GM21737 (cell line): ENCODE results near the gene PSMB7.

ENCODE experiments used
- ATAC-seq: cut with Tn5 transposase; IDR thresholded peaks from one replicate; pipeline ENCODE4 v1.9.1; 2021; ENCODE audit warnings: mild to moderate bottlenecking, moderate library complexity; ENCODE audit not compliant: unreplicated experiment

The PSMB7 gene

DNA sequence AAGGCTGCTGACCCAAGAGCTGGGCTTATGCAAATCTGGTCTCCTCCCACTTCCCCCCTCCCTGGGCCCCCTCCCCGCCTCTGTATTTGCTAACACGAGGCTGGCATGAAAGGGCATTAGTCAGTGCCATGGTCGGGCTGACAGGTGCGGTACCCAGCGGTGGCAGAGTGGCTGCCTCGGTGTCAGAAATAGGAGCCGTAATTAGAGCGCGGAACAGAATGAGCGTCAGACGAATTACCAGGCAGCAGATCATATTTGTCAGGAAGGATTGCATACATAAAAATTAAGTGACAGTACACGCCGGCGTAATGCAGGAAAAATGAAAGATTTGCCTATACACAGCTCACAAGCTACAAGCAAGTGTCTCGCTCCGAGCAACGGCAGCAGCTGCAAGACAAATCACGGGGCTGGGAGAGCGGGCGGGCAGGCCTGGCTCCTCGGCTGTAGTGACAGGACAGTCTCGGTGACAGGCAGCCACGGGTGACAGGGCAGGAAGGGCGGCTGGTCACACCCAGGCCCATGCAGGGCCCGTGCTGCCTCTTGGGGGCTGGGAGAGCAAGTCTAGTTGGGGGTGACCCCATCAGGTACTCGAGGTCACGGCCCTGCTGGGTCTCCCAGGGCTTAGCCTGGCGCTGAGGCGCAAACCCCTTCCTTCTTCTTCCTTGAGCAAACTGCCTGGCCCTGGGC is 85.1 kb downstream of the PSMB7 start:
- ATAC-seq, result no peak

DNA sequence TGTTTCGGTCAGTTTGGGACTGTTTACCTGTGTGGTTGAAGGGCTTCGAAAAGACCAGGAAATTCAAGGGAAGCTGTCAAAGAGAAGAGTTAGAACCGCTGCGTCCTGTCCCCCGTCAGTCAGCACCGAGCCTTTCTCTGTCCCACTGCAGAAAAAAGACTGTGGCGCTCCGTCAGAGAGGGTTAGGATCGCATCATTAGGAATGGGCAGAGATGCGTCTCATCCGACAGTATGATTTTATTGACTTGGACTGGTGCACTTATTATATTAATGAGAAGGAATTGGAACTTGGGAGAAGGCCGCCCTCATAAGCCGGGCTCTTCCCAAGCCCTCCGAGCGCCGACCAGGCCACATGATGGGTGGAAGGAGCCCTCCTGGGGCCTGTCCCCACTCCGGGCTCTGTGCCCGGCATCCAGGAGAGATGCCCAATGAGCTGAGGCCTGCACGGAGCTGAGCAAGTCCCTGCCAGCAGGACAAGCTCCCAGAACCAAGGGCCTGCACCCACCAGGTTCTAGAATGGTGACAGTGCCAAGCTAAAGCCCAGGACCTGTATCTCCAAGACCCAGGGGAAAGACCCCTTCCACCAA is 85.9 kb downstream of the PSMB7 start:
- no peak for ATAC-seq

DNA sequence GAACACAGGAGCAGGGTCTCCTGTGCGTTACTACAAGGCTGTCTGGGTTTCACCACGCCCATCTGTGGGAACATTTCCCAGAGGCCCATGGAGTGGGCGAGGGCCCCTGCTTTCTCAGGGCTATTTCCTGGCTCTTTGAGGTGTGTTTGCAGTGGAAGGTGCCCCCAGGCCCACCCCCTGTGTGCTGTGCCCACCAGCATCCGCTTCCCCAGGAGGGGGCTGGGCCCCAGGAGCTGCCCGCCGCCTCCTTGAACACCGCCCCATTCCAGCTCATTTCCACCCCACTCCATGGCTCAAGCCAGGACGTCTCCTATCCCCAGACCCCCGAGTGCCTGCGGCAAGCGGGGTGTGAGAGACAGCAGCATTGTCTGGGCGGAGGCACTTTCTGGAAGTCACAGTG is 87.0 kb downstream of the PSMB7 start:
- ATAC-seq, result no peak

DNA sequence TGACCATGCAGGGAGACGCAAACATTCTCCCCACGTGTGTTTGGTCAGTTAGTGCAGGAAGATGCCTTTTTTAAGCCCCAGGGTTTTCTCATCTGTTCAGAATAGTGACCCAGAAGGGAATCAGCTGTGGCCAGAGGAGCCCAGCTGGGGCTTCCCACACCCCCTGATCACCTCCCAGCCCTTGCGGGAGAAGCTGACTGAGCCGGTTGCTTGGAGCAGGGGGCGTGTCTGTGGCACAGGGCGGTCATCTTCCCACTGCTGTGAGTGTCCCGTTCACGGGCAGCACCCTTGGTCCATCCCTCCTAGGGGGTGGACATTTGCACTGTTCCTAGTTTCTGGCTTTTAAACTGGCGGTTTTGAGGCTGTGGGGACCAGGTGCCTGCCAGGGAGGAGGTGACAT is 87.8 kb downstream of the PSMB7 start:
- no peak for ATAC-seq

DNA sequence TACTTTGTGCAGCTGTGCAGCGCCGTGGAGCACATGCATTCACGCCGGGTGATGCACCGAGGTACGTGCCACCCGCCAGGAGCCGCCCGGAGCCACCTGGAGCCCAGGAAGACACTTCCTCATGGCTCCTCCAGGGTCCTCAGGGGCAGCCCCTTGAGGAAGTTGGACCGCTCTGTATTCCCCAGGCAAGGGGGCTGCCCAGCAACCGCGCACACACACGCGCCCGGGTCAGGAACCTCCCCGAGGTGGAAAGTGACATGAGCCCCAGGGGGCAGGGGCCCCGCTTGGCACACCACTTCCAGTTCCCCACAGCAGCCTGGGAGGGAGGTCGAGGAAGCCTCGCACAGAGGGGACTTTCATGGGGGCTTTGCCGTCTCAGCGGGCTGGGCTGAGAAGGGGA is 88.9 kb downstream of the PSMB7 start:
- ATAC-seq, result no peak

DNA sequence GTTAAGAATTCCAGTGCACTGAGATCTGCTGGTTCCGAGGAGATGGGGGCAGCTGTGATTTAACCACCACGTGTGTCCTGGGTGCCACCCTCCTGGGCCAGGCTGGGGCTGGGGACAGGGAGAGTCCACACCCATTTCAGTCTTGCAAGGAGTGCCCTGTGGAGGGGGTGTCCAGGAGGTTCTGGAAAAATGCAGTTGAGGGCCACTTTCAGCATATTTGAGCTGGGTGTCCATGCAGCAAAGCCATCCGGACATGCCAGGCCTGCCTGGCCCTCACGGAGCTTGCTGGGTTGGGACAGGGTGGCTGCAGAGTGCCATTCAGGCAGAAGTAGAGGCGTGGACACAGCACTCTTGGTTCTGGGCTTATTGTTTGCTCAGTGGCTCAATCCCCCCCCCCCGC is 89.4 kb downstream of the PSMB7 start:
- ATAC-seq, result no peak

DNA sequence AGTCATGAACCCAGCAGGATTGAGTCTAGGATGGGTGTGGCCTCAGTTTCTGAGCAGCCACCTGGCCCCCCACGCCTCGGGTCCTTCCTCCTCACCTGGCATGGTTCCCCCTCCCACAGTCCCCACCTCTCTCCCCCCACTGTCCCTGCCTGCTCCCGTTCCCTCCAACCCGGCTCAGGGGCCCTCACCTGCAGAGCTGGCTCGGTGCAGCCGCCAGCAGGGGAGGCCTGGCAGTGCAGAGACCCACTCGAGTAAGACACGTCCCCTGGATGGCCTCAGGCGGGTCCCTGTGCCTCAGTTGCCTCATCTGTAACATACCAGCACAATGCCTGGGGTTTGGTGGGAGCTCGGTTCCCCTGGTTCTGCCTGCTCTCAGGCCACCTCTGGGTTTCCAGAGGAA is 91.3 kb downstream of the PSMB7 start:
- ATAC-seq, result no peak

DNA sequence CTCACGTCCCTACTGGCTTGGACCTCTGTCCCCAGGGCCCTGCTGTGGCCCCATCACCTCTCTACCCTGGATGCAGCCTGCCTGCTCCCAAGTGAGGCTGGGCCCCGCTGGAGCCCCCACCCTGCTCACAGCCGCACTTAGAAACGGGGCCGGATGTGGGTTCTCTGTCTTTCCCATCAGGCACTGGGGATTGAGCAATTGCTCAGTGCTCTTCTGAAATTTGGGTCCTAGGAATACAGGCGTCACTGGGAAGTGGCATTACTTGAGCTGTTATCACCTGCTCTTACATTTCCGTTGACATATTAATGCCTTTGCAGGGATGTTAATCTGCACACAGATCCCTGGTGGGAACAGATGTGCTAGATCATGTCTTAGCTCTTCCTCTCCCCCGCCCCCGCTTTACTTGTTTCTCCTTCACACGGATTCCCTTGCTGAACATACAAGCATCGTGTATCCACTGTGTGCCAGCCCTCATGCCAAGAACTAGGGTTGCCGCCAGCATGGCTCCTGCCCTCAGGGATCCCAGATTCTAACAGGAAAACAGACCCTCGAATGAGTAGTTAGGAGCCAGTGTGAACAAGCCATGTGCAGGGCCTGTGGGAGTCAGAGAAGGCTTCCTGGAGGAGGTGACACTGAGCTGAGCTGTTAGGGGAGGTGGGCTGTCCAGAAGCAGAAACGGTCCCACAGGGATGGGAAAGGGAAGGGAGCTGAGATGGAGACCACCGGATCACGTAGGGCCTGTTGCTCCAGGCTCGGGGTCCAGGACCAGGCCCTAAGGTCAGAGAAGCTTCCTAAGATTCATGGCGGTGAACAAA is 92.4 kb downstream of the PSMB7 start:
- no peak for ATAC-seq

DNA sequence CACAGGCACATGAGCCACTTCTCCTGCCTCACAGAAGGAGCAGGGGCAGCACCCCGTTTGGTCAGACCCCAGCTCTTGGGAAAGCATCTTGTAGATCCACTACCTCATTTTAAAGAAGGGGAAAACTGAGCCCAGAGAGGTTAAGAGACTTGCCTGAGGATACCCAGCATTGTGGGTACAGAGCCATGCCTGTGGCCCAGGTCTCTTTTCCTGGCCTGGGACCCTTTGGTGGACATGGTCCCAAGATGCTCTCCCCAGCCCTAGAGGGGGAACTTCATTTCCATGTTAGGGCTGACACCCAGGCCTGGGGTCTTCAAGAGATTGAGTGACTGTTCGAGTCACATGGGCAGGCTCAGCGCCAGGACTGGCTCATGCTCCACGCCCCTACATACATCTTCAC is 93.3 kb downstream of the PSMB7 start:
- no peak for ATAC-seq

DNA sequence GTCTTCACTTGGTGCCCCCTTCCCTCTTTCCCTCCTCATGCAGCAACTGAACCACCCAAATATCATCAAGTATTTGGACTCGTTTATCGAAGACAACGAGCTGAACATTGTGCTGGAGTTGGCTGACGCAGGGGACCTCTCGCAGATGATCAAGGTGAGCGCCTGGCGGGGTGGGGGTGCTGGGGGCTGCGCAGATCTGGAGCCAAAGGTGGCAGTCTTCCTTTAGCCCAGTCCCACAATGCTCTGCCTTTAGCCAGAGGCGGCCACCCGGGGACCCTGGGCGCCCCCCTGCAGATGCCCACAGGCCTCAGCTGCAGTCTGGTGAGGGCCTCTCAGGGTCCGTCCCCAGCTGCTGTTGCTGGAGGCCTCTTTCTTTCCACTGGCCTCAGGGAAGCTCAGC is 93.8 kb downstream of the PSMB7 start:
- no peak for ATAC-seq

DNA sequence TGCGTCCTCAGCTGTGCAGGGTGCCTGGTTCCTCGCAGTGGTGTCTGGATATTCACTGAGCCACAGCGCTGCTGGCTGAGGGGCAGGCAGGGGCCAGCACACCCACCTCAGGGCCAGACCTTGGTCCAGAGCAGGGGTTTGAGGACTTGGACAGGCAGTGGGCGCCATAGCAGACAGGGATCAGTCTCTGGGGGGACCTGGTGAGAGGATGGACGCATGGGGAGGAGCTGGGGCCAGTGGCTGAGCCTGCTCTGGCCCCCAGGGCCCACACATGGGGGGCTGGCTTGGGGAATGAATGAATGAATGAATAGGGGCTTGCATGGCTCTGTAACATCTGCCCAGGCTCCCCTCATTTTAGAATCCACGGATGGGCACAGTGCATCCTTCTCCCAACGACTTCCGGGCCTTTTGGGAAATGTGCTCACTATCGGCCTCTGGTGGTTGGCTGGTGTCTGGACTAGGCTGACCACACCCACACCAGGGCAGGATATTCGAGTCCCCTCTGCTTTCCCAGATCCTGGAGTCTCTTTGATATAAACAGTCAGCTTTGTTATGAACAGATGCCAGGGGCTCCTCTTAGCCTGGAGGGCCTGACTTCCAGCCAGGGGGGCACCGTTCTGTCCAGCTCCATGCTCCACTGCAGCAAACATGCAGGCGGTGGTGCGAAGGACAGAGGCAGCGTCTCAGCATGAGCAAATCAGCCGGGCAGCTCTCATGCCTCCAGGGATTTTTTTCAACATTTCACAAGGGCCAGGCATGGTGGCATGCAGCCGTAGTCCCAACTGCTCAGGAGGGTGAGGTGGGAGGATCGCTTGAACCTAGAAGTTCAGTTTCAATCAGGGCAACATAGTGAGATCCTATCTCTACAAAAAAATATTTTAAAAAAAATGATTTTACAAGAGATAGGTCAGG is 94.9 kb downstream of the PSMB7 start:
- ATAC-seq, result no peak

DNA sequence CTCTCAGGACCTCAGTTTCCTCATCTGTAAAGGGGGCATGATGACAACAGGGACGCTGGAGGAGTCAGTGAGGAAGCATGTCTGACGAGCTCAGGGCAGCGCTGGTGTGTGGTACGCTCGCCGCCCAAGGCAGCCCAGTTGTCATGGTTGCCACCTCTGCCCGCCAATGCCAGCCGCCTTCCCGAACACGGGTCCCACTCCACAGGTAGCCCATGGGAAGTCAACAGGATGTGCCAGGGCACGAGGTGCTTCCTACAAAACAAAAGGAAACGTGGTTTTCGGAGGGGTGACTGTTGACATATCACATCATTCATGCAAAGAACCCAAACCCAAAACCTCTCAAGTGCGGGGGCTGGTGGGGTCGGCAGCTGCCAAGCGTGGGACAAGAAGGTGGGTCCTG is 99.4 kb downstream of the PSMB7 start:
- no peak for ATAC-seq

DNA sequence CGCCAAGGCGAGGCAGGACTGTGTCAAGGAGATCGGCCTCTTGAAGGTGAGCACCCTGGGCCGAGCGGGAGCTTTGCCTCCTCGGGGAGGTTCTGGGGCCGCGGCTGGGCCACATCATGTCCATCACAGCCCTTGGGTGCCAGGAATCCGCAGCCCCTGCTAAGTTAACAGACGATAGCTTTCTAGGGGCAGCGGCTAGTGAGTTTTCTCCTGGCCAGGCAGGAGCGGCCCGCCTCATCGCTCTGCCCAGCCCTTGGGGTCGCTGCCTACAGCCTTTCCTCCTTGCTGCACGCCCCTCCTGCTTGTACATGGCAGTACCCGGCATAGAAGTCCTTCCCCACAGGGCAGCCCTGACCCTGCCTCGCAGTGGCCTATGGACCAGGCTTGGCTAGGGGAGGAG is 101.3 kb downstream of the PSMB7 start:
- ATAC-seq, result no peak

DNA sequence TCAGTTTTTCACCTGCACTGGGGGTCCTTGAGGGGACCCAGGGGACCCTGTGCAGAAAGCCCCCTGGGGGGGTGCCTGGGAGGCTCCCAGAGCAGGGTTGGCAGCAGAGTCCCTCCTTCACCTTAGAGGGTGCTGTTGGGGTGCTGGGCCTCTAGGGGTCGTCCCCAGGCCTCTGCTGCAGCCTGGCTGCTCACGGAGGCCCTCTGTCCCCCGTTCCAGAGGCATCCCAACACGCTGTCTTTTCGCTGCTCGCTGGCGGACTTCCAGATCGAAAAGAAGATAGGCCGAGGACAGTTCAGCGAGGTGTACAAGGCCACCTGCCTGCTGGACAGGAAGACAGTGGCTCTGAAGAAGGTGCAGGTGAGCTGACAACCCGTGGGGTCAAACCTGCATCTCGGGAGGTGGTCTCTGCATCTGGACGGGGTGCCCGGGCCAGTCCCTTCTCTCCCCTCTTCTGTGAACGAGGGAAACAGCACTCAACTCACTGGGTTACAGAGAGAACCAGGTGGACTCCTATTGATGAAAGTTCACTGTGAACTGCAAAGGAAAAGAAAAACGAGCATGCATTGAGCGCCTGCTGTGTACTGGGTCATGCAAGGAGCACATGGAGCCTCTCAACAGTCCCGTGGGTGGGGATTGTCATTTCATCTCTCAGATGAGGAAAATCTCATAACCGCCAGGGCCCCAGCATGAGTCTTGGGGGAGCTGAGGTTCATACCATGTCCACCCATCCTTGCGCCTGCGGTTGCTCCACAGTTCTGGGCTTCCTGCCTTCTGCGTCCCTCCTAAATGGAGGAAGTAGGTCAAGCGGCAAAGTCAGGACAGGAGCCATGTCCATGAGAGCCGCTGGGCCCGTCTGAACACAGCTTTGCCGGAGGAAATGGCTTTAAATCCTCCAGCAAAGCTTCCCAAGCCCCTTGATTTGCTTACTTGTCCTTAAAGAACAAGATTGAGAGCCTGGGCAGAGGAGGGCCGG is 102.7 kb downstream of the PSMB7 start:
- ATAC-seq, result no peak

DNA sequence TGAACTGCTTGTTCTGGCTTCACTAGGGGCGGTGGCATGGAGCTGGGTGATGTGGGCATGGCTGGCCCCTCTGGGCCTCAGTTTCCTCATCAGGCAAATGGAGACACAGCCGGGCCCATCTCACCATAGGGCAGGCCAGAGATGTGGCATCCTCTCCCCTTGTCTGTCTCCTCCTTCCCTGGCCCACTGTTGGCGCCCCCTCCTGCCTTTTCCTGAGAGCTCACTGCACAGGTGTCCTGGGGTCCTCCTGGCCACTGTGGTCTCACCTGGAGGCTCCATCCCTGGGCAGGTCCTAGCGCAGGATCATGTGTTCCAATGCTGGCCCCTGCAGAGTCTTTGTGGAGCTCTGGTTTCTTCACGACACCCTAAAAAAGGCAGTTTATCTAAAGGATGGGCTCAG is 104.0 kb downstream of the PSMB7 start:
- no peak for ATAC-seq

DNA sequence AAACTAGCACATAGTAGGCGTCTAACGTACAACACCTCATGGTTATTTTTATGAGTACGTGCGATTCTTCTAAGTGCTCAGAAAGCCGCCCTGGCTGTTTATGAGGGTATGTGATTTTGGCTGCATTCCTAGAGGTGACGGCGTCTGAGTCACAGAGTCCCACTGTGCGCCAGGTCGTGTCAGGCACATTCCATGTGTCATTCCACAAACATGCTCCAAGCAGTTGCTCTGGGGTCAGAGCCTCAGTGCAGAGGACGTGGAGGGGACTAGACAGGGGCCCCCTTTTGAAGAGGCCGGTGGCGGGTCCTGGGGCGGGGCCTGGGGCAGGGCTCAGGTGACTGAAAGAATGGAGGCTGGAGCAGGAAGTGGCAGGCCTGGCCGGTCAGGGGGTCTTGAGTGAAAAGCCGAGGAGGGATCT is 105.6 kb downstream of the PSMB7 start:
- ATAC-seq, result no peak

DNA sequence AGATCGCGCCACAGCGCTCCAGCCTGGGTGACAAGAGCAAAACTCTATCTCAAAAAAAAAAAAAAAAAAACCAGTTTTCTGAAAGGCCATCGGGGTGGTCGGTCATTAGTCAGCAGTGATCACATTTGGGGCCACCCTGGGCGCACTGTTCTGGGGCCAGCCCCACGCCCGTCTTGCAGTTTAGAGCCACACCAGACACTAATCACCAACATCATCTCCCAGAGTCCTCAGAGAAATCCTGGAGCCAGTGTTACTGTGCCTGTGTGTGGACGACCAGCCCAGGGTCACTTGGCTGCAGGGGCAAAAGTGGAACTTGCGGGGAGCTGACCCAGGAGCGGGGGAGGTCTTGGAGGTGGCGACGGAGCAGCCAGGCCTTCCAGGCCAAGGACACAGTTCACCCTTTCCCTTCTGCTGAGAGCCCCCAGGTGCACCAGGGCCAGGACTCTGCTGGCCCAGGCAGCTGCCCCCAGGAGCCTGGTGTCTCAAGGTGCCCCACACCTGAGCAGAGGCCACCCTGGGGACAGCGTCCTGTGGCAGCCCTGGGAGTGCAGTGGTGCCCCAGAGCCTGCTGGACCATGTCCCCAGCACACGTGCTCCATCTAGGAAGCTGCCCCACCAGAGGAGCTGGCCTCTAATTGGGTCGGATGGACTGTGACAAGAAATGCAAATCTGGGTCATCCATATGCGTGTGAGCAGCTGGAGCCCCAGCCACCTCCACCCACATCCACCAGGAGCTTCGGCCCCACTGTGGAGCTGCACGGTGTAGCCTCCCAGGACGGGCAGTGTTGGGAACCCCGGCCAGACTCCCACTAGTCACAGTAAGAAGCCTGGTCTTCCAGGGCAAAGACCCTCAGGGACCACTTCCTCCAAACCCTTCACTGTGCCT is 106.4 kb downstream of the PSMB7 start:
- ATAC-seq, result no peak

DNA sequence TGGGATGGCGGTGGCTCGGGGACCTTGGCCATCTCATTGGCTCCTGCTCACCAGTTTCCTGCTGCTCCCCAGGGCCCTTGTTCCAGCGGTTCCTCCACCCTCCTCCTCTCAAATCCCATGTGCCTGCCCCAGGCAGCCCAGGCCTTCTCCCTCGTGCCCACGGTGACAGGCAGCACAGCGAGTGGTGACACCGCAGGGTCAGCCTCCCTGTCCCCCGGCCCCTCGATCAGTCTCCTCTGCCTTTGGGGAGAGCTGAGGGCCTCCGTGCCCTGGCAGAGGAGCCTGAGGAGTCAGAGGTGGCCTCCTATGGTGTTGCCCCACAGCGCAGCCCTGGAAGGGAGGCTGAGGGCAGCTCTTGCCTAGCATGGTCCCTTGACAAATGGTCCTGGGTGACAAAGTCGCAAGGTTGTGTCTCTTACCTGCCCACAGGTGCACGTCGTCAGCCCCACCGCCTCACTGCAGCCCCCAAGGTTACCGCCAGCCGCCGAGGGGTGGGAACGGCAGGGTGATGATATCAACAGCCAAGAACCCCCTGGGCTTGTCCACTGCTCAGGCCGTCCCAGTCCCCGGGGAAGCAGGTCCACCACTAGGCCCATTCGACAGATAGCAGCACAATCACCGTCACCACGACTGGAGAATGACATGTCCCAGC is 107.7 kb downstream of the PSMB7 start:
- no peak for ATAC-seq
